K562 (cell line): ENCODE results near the gene WHAMM. TPM values are rescaled to one million over a fixed set of nuclear protein-coding genes. Genes with fewer than 3 reads are reported as not detected.

Experiments
- CHCHD3 ChIP-seq: fragments of 250-450 bp; sonication (Bioruptor Pico); IDR thresholded peaks from 2 replicates; pipeline ENCODE4 v2.1.2; 2022; ENCODE audit warnings: mild to moderate bottlenecking
- ELK3 ChIP-seq: fragments of 450-650 bp; formaldehyde crosslinking; IDR thresholded peaks from 2 replicates; pipeline ENCODE4 v1.4.0; 2020; ENCODE audit warnings: mild to moderate bottlenecking
- ESRRA ChIP-seq: fragments of 450-650 bp; IDR thresholded peaks from 2 replicates; pipeline ENCODE4 v1.6.1; 2014; ENCODE audit warnings: low read depth, mild to moderate bottlenecking, moderate library complexity, borderline replicate concordance
- GATAD2B ChIP-seq: fragments of 450-650 bp; IDR thresholded peaks from 2 replicates; pipeline ENCODE4 v1.6.1; 2017; ENCODE audit warnings: mild to moderate bottlenecking, borderline replicate concordance
- KHSRP ChIP-seq: fragments of 450-650 bp; IDR thresholded peaks from 2 replicates; pipeline ENCODE4 v1.6.1; 2017
- NCOA6 ChIP-seq: fragments of 450-650 bp; IDR thresholded peaks from 2 replicates; pipeline ENCODE4 v1.6.1; 2017; ENCODE audit warnings: mild to moderate bottlenecking
- NCOR1 ChIP-seq: fragments of 450-650 bp; IDR thresholded peaks from 2 replicates; pipeline ENCODE4 v1.6.1; 2016; ENCODE audit warnings: mild to moderate bottlenecking, moderate library complexity
- NONO ChIP-seq, 2 experiments: fragments of 200-400 bp in 1 of 2; fragments of 450-650 bp in 1 of 2; formaldehyde crosslinking in 1 of 2; IDR thresholded peaks; 2 replicates each; pipeline ENCODE4 v1.6.1; 2017; ENCODE audit warnings: low read depth in 2 of 2, mild to moderate bottlenecking in 2 of 2, moderate library complexity in 2 of 2, low read length in 1 of 2
- POU5F1 ChIP-seq: fragments of 150-350 bp; IDR thresholded peaks from 2 replicates; pipeline ENCODE4 v1.6.1; 2014; ENCODE audit warnings: borderline replicate concordance, low read length, low read depth, mild to moderate bottlenecking; ENCODE audit not compliant: partially characterized antibody
- TAF7 ChIP-seq: fragments of 450-650 bp; IDR thresholded peaks from 2 replicates; pipeline ENCODE4 v1.6.1; 2016; ENCODE audit warnings: missing genetic modification characterization, missing compliant biosample characterization
- polyA plus RNA-seq, 8 experiments: library from polyadenylated mRNA; depleted of rRNA in 4 of 8; stranded (reverse) in 5 of 8; unstranded in 3 of 8; fragments of >200 nt; fragmentation: Nextera tagmentation in 2 of 8; fragmentation: Illumina TruSeq in 1 of 8; extraction: Ambion mirVana in 2 of 8; extraction: Trizol in 1 of 8; gene quantifications; 2 replicates each; pipeline versions ENCODE4 v1.2.1 to v1.2.3, GENCODE V29; 2011 to 2014; ENCODE audit warnings: inconsistent platforms in 1 of 8, missing spikeins in 1 of 8
- total RNA-seq, 7 experiments: library from RNA; depleted of rRNA in 6 of 7; stranded (reverse); fragments of >200 nt in 6 of 7; fragmentation: Illumina TruSeq in 2 of 7; extraction: Trizol in 2 of 7; gene quantifications; 2 replicates each; pipeline versions ENCODE4 v1.2.1 to v1.2.3, GENCODE V29; 2011 to 2021; ENCODE audit warnings: low replicate concordance in 1 of 7
- TF ChIP-seq, protein P1 (sequence below): fragments of 450-650 bp; formaldehyde crosslinking; IDR thresholded peaks from 2 replicates; pipeline ENCODE4 v1.4.0; 2020; ENCODE audit warnings: mild to moderate bottlenecking, moderate library complexity
- TF ChIP-seq, protein P2 (sequence below): fragments of 250-450 bp; sonication (Bioruptor Pico); IDR thresholded peaks from 2 replicates; pipeline ENCODE4 v1.8.0; 2022; ENCODE audit warnings: inconsistent platforms, mild to moderate bottlenecking, moderate library complexity, borderline replicate concordance
- TF ChIP-seq, protein P3 (sequence below): fragments of 250-450 bp; sonication (Bioruptor Pico); IDR thresholded peaks from 2 replicates; pipeline ENCODE4 v1.5.0; 2021; ENCODE audit warnings: mild to moderate bottlenecking, moderate library complexity
- TF ChIP-seq, protein P4 (sequence below): fragments of 450-650 bp; IDR thresholded peaks from 2 replicates; pipeline ENCODE4 v1.6.1; 2017; ENCODE audit warnings: antibody characterized with exemption, mild to moderate bottlenecking

Gene WHAMM
- total and polyA plus RNA-seq, 9 of the 15 experiments (the other 6 are each of a cell fraction or from before 2014, with no cell fraction given) = 2.0 to 4.8 (median 3.6) TPM

DNA sequence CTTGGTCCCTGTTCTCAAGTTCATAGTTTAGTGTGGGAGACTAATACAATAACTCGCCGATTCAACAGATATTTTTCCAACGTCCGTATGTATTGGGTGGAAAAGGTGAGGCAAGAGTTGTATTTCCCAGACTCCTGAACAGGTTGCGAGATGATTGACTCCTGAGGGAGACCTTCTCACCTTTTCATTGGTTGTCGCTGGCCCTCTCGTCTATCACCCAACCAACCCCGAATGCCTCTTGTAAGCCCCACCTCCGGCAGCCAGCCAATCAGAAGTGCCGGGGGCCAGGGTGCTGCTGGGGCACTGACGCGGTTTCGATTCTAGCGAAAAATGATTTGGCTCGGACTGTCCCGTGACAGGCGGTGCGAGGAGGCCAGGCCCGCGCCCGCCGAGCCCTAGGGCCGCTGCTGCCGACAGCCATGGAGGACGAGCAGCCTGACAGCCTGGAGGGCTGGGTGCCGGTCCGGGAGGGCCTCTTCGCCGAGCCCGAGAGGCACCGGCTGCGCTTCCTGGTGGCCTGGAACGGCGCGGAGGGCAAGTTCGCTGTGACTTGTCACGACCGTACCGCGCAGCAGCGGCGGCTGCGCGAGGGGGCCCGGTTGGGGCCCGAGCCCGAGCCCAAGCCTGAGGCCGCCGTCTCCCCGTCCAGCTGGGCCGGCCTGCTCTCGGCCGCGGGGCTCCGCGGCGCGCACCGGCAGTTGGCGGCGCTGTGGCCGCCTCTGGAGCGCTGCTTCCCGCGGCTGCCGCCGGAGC, at the start of gene WHAMM (continued):
- TF ChIP-seq, protein P1, sequence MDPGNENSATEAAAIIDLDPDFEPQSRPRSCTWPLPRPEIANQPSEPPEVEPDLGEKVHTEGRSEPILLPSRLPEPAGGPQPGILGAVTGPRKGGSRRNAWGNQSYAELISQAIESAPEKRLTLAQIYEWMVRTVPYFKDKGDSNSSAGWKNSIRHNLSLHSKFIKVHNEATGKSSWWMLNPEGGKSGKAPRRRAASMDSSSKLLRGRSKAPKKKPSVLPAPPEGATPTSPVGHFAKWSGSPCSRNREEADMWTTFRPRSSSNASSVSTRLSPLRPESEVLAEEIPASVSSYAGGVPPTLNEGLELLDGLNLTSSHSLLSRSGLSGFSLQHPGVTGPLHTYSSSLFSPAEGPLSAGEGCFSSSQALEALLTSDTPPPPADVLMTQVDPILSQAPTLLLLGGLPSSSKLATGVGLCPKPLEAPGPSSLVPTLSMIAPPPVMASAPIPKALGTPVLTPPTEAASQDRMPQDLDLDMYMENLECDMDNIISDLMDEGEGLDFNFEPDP (CRISPR knock-in tag) = no peak
- no peak for TF ChIP-seq NCOA6
- 0 out of 2 replicates have a peak, but pooled peaks have one; percentile 9 for TF ChIP-seq NCOR1
- TF ChIP-seq, protein P2, sequence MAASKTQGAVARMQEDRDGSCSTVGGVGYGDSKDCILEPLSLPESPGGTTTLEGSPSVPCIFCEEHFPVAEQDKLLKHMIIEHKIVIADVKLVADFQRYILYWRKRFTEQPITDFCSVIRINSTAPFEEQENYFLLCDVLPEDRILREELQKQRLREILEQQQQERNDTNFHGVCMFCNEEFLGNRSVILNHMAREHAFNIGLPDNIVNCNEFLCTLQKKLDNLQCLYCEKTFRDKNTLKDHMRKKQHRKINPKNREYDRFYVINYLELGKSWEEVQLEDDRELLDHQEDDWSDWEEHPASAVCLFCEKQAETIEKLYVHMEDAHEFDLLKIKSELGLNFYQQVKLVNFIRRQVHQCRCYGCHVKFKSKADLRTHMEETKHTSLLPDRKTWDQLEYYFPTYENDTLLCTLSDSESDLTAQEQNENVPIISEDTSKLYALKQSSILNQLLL = no peak
- TF ChIP-seq NONO (IDR thresholded peaks at IDR 0.05; ENCODE audit: low read depth in 2 of 2, low read length in 1 of 2) = peak in 1 of 2 experiments; percentile 71; a peak in 2 of 4 replicates
- TF ChIP-seq POU5F1 = no peak
- TF ChIP-seq, protein P3, sequence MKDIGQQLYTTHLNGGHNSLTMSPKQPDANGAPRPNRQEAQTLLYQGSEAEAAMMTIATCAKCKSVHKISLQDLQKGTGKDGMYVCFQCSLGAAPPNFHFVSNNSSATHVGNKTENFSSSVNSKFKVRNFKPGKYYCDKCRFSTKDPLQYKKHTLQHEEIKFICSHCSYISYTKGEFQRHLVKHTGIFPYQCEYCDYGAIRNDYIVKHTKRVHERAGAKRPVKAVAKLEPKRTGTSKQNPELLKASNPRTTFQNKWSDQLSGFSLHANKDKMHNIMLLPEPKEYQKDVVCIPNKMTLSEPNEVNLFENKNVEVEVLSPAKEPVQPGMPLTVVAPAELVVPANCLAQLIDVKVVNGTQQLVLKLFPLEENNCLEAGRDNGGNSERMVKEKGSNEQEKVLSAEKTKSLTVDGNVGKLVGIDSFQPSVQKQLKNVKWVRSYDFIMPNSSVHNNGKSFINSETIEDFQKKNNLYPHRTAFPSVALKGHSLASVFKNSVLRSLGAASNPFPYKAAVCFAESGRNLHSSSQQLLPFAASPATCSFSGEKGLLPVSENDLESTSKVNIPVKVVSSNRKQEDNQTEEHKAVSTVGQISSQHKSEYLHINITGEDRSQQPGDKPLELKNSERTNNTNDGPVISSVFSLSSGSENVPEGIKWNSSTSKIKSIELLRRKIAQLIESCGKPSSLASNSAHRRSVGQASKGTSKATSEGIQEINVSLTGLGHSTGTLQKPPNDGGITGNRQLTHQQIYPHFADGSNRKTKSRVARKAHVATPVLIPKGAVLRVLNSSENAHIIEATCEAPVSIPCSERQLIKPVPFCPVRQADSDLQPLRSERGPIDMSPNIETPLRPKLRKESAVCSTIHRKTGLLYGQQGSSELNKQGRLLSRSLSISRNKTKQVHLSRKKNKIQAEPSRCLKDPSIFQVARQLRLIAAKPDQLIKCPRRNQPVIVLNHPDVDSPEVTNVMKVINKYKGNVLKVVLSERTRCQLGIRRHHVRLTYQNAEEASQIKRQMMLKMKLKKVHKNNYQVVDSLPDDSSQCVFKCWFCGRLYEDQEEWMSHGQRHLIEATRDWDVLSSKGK = no peak
- no peak for TF ChIP-seq KHSRP
- TF ChIP-seq CHCHD3 (CRISPR knock-in tag) = no peak
- TF ChIP-seq ELK3 (CRISPR knock-in tag) = no peak
- TF ChIP-seq TAF7 = peak; percentile 48; the same call in 1 of the 2 replicates
- TF ChIP-seq, protein P4, sequence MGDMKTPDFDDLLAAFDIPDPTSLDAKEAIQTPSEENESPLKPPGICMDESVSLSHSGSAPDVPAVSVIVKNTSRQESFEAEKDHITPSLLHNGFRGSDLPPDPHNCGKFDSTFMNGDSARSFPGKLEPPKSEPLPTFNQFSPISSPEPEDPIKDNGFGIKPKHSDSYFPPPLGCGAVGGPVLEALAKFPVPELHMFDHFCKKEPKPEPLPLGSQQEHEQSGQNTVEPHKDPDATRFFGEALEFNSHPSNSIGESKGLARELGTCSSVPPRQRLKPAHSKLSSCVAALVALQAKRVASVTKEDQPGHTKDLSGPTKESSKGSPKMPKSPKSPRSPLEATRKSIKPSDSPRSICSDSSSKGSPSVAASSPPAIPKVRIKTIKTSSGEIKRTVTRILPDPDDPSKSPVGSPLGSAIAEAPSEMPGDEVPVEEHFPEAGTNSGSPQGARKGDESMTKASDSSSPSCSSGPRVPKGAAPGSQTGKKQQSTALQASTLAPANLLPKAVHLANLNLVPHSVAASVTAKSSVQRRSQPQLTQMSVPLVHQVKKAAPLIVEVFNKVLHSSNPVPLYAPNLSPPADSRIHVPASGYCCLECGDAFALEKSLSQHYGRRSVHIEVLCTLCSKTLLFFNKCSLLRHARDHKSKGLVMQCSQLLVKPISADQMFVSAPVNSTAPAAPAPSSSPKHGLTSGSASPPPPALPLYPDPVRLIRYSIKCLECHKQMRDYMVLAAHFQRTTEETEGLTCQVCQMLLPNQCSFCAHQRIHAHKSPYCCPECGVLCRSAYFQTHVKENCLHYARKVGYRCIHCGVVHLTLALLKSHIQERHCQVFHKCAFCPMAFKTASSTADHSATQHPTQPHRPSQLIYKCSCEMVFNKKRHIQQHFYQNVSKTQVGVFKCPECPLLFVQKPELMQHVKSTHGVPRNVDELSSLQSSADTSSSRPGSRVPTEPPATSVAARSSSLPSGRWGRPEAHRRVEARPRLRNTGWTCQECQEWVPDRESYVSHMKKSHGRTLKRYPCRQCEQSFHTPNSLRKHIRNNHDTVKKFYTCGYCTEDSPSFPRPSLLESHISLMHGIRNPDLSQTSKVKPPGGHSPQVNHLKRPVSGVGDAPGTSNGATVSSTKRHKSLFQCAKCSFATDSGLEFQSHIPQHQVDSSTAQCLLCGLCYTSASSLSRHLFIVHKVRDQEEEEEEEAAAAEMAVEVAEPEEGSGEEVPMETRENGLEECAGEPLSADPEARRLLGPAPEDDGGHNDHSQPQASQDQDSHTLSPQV = 0 out of 2 replicates have a peak, but pooled peaks have one; percentile 24
- TF ChIP-seq GATAD2B = no peak
- TF ChIP-seq ESRRA = peak; percentile 27; the same call in 1 of the 2 replicates
